OCI-LY3 (cell line): Measurements from ENCODE around the gene ZNRF1.

Experiments used
- H2AFZ ChIP-seq: fragments of 200-600, 300-600 bp; shearing (Covaris generic); 2 replicates; pipeline ENCODE4 v1.6.0; 2014; ENCODE audit warnings: antibody characterized with exemption, low read depth, low read length
- H3K27ac ChIP-seq: fragments of 200-600, 300-600 bp; sonication (generic); 2 replicates; pipeline ENCODE4 v1.5.1; 2014; ENCODE audit warnings: mild to moderate bottlenecking, low read length, moderate library complexity, mixed read lengths
- H3K27me3 ChIP-seq: fragments of 200-600, 300-600 bp; sonication (generic); 2 replicates; pipeline ENCODE4 v1.6.1; 2014; ENCODE audit warnings: low read depth, low read length, mixed read lengths
- H3K36me3 ChIP-seq: fragments of 200-600, 300-600 bp; sonication (generic); replicated peaks from 2 replicates; pipeline ENCODE3; 2014; ENCODE audit warnings: low read depth, low read length, mixed read lengths
- H3K4me1 ChIP-seq: fragments of 300-600, 200-600 bp; sonication (generic); 2 replicates; pipeline ENCODE4 v1.6.1; 2014; ENCODE audit warnings: low read length, mixed read lengths
- H3K4me2 ChIP-seq: fragments of 200-600, 300-600 bp; sonication (generic); 2 replicates; pipeline ENCODE4 v1.6.1; 2014; ENCODE audit warnings: low read length, mixed read lengths
- H3K4me3 ChIP-seq: fragments of 300-600, 200-600 bp; sonication (generic); 2 replicates; pipeline ENCODE4 v1.5.1; 2014; ENCODE audit warnings: antibody characterized with exemption, mild to moderate bottlenecking, low read length, moderate library complexity
- H3K79me2 ChIP-seq: fragments of 300-600, 200-600 bp; shearing (Covaris generic); 2 replicates; pipeline ENCODE4 v1.6.1; 2014; ENCODE audit warnings: mild to moderate bottlenecking, low read length, mixed read lengths
- H3K9ac ChIP-seq: fragments of 300-600, 200-600 bp; shearing (Covaris generic); 2 replicates; pipeline ENCODE4 v1.6.0; 2014; ENCODE audit warnings: mild to moderate bottlenecking, low read length, moderate library complexity
- H3K9me3 ChIP-seq: fragments of 200-600, 300-600 bp; shearing (Covaris generic); 2 replicates; pipeline ENCODE4 v1.6.1; 2014; ENCODE audit warnings: low read length, mixed read lengths; ENCODE audit not compliant: insufficient read depth
- H4K20me1 ChIP-seq: fragments of 200-600, 300-600 bp; sonication (generic); 2 replicates; pipeline ENCODE4 v1.6.1; 2016; ENCODE audit warnings: low read length, mixed read lengths; ENCODE audit not compliant: insufficient read depth
- CTCF ChIP-seq: fragments of 200-600, 300-600 bp; sonication (generic); IDR thresholded peaks from 2 replicates; pipeline ENCODE4 v1.5.1; 2014; ENCODE audit warnings: antibody characterized with exemption, low read length, low read depth
- EZH2phosphoT487 ChIP-seq: fragments of 200-600 bp; shearing (Covaris generic); IDR thresholded peaks from 2 replicates; pipeline ENCODE4 v1.6.1; 2018; ENCODE audit warnings: antibody characterized with exemption, mixed run types, low read depth

Gene ZNRF1

GRCh38 chr16:75071621-75072020, 72.8 kb downstream of the ZNRF1 start:
- no peaks in the 10 kb centered on the region for H3K79me2 ChIP-seq
- H3K4me3 ChIP-seq: no peak overlapping the region
- H3K4me2 ChIP-seq: no peak overlapping the region
- H3K4me1 ChIP-seq: peaks cover 10% of the 10 kb centered on the region
- H3K27ac ChIP-seq: no peak overlapping the region
- no peak overlapping the region for H2AFZ ChIP-seq
- no peak overlapping the region for H3K9ac ChIP-seq
- H3K36me3 ChIP-seq: no peaks in the 10 kb centered on the region
- no peaks in the 10 kb centered on the region; the same call in 1 of the 2 replicates for H4K20me1 ChIP-seq
- TF ChIP-seq EZH2phosphoT487 (no peak), CTCF (no peak)
- H3K9me3 ChIP-seq: no peaks in the 10 kb centered on the region
- peaks cover 4% of the 10 kb centered on the region; the same call in 1 of the 2 replicates for H3K27me3 ChIP-seq

DNA sequence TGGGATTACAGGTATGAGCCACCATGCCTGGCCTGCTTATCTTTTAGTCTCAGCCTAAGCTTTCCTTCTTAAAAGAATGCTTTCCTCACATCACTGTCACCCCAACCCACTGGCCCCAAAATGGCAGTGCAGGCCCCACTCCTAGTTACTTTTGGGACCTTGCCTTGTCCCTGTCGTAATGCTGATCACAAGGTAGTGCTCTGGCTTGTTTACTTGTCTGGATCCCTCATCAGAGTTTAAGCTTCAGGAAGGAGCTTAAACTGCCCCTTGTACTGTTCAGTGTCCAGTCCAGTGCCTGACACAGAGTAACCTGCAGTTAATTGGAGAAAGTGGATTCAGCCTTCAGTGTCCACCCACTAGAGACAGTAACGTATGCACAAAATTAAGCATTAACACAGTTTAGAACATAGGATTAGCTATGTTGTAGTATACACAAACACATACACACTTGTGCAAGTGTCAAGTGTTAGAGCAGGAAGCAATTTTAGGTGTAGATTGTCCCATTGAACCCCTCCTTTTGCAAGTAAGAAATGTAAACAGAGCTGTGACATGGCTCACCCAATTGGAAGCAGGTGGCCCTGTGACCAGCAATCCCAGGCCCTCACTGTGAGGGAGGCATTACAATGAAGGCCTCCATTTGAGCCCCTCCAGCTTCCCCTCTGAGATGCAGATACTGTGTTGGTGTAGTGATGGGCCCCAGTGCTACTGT, 73.6 kb downstream of the ZNRF1 start:
- Histone ChIP-seq H3K9me3 (no peaks in the 10 kb centered on the region), H3K27me3 (peaks cover 4% of the 10 kb centered on the region; the same call in 1 of the 2 replicates), H3K4me1 (peaks cover 10% of the 10 kb centered on the region), H3K36me3 (no peaks in the 10 kb centered on the region), H3K4me2 (no peak overlapping the region), H2AFZ (no peak overlapping the region), H3K4me3 (no peak overlapping the region), H4K20me1 (no peaks in the 10 kb centered on the region; the same call in 1 of the 2 replicates), H3K27ac (no peak overlapping the region), H3K9ac (no peak overlapping the region), H3K79me2 (no peaks in the 10 kb centered on the region)
- TF ChIP-seq EZH2phosphoT487 (no peak), CTCF (no peak)

DNA sequence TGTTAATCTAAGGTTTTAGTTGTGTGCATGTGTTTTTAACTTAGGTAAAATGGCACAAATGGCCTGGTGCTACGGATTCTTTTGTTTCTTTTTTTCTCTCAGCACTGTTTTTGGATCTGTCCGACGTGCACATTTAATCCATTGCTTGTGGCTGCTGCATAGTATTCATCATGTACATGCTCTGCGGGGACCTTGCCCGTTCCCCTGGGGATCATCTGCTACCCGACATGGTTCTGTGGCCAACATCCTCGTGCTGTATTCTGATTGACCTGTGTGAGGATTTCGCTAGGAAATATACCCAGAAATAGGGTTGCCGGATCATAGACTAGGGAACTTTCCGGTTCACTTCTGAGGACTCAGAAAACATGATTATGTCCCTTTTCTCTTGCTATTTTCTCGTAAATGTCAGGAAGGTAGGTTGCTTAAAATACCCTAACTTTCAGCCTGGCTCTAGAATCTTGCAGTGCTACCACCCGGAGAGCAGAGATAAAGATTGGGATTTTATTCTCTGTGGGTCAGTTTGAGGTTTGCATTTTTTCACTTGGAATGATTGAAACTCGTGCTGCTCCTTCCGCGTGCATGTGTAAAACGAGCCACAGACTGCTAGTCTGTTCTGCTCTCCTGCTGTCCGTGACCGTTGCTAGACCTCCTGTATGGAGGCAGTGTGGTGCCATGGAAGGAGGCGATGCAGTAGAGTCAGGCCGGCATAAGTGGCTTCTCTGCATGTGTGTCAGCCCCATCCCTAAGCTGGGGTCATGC, 74.9 kb downstream of the ZNRF1 start:
- no peak for TF ChIP-seq CTCF
- no peak for TF ChIP-seq EZH2phosphoT487
- no peaks in the 10 kb centered on the region for H3K79me2 ChIP-seq

GRCh38 chr16:75074304-75074793, 75.5 kb downstream of the ZNRF1 start:
- Histone ChIP-seq H3K4me2 (no peak overlapping the region), H3K79me2 (no peaks in the 10 kb centered on the region)

More for the DNA sequence above, 74.9 kb downstream of the ZNRF1 start:
- peaks cover 4% of the 10 kb centered on the region; the same call in 1 of the 2 replicates for H3K27me3 ChIP-seq
- H4K20me1 ChIP-seq: no peaks in the 10 kb centered on the region; the same call in 1 of the 2 replicates
- no peak overlapping the region for H2AFZ ChIP-seq
- H3K27ac ChIP-seq: no peak overlapping the region
- H3K9me3 ChIP-seq: no peaks in the 10 kb centered on the region
- peaks cover 10% of the 10 kb centered on the region for H3K4me1 ChIP-seq
- H3K4me3 ChIP-seq: no peak overlapping the region
- no peak overlapping the region for H3K4me2 ChIP-seq
- no peaks in the 10 kb centered on the region for H3K36me3 ChIP-seq
- H3K9ac ChIP-seq: no peak overlapping the region

More at GRCh38 chr16:75074304-75074793, 75.5 kb downstream of the ZNRF1 start:
- peaks cover 10% of the 10 kb centered on the region for H3K4me1 ChIP-seq
- TF ChIP-seq EZH2phosphoT487 (no peak), CTCF (no peak)
- no peak overlapping the region for H3K9ac ChIP-seq
- H3K9me3 ChIP-seq: no peaks in the 10 kb centered on the region
- H4K20me1 ChIP-seq: no peaks in the 10 kb centered on the region; the same call in 1 of the 2 replicates
- H3K27me3 ChIP-seq: peaks cover 4% of the 10 kb centered on the region; the same call in 1 of the 2 replicates
- no peak overlapping the region for H2AFZ ChIP-seq
- H3K27ac ChIP-seq: no peak overlapping the region
- H3K4me3 ChIP-seq: no peak overlapping the region
- no peaks in the 10 kb centered on the region for H3K36me3 ChIP-seq
